Stimulated activated CD8-positive, alpha-beta memory T cell treated with anti-CD3 and anti-CD28 coated beads, Interleukin-4, amount 100 ng/mL, for 1 hour (primary cell): ENCODE data around the gene NR2F2.

Experiments used
- DNase-seq, 2 donors: peaks; one replicate each; pipeline ENCODE4 v3.0.0-alpha.2; 2020; ENCODE audit warnings: low read depth in 2 of 2, low spot score in 1 of 2

Gene NR2F2

DNA sequence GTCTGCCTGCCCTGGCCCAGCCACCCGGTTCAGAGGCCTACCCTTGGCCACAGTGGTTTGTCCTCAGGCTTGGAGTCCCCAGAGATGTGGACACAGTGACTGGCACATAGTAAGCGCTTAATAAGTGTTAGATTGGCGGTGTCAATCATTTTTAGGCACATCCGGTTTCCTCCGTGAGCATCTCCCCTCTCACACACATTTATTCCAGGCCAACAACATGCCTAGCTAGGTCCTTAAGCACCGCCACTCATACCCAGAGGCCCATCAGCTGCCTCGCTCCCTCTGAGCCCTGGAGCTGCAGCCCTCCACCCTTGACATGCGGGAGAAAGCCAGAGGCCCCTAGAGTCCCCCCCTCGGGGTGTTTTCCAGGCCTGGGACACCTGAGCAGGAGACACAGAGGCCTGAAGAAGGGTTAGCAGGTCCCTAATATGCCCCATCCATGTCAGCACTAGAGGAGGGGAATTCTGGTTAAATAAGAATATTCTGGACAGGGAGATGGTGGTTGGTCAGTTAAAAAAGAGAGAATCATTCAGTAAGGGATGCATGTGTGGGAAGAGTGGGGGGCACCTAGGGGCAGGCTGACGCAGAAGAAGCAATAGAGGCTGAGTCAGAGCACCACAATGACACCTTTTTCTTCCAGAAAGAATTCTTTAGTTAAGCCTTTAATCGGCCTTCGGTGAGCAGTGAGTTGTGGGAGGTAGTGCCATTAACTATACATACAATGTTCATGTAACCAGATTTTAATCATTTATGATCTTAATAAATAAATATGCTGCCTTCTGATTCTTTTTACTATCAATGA lies 22.3 kb downstream of the NR2F2 start:
- no peak for DNase-seq

DNA sequence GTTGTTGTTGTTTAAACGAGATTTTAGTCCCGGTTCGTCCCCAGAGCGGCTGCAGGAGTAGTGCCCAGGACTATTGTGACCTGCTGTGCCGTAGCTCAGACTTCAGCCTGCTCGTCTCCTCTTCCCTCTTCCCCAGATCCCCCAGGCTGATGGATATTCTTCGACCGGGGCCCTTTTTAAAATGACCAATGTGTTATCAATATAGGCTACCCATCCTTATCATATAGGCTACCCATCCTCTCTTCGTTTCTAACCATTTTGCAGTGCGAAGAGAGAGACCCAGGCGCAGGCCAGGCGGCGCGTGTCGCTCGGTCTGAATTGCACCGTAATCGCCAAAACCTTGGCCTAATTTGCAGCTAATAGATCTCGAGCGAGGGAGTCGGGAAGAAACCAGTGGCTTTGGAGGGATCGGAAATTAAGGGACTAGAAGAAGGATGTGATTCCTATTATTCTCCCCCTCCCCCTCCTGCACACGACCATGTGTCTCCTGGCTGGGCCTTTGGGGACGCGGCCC lies 23.0 kb downstream of the NR2F2 start:
- DNase-seq: no peak

DNA sequence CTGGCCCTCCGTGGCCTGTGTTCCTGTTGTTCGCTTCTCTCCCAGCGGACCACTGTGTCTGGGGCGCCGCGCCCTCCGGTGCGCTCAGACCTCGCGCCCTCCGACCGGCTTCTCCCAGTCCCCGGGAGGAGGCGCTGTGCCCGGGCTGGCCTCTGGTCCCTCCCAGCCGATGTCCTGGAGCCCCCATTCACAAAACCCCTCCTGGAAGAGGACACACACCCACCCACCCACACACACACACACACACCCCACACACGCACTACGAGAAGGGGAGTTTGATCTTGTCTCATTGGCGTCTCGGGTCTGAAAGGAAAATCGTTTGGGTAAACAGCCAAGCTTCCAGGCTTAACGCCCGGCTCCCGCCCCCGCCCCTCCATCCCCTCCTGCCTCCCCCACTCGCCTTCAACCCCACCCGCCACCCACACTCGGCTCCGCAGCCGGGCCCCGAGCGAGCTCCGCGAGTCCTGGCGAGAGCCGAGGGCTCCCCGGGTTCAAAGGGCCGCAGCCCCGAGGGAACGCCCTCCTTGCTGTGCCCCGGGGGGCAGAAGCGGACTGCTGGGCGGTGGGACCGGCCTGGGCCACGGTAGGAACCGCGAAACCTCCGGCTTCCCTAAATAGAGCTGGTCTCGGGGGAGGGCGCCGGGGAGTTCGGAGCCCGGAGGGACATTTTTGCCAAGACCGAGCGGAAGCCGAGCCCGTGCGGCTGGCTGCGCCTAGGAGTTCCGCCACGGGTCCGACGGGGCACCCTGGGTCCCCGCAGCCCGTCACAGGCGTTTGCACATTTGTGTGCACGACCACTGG lies 23.6 kb downstream of the NR2F2 start:
- DNase-seq: no peak

- no peak for DNase-seq
These were observed 24.4 kb downstream of the NR2F2 start for GRCh38 chr15:96354731-96355567.

DNA sequence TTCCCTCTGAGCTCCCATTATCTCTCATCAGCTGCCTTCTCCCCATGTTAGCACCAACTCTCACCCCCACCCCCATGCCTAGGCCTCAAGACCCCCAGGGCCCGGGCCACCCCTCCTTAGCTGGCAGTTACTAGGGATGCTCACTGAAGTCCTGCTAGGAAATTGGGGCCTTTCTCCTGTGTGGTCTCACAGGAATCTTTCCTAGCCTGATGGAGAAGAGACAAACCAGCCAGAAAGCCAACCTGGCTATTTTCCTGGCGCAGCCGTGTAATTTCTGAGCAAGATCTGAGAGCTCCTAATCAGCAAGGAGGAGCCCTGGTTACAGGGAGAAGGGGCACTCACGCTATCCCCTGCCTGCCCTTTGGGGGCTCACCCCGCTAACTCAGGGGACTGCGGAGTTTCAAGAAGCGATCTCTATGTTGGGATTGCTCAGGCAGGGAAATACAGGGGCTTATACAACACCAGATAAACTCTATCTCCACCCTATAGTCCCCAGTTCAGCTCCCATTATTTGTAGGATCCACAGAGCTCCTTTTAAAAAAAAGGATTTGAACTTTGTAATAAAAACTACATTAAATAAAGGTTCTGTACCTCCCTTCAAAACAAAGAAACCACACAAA lies 25.2 kb downstream of the NR2F2 start:
- no peak for DNase-seq

DNA sequence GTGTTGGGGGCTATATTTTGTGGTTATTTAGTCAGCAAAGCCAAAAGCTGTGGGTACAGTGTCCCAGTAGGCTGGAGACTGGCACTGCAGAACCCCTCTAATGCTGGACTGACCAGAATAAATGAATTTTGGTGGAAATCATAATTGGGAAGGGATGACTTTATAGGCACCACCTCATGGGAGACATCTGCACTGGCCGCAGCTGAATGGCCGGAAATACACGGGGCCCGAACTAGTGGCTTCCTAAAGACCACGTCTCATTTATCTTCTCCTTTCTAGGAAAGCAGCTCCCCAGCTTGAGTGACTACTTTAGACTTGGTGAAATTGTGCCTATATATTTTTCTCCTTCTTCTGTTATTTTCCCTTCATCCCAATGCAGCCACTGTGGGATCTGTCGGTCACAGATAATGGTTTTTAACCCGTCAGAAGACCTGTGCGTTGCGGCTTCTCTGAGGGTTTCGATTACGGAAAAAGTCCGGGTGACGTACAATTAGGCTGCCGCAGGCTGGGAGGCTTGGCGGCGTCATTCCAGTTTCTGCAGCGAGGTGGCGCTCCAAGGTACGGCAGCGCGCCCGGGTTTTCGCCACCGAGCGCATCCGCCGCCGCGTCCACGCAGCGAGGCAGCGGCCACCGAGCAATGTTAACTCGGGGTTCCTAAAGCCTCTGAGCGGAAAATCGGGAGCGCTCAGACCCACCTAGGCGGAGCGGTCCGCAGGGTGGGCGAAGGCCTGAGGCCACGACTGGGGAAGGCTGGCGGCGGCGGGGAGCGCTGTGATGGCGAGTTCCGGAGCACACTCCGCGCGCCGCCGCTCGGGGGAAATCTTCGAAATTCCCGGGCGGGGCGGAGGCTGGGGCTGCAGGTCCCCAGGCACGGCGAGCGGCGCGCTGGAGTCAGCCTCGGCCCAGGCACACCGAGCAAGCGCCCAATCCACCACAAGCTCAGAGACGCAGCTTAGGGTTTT lies 26.3 kb downstream of the NR2F2 start:
- DNase-seq: peak; percentile 23 to 27

- no peak for DNase-seq
These were observed 27.7 kb downstream of the NR2F2 start for GRCh38 chr15:96358001-96358801.

DNA sequence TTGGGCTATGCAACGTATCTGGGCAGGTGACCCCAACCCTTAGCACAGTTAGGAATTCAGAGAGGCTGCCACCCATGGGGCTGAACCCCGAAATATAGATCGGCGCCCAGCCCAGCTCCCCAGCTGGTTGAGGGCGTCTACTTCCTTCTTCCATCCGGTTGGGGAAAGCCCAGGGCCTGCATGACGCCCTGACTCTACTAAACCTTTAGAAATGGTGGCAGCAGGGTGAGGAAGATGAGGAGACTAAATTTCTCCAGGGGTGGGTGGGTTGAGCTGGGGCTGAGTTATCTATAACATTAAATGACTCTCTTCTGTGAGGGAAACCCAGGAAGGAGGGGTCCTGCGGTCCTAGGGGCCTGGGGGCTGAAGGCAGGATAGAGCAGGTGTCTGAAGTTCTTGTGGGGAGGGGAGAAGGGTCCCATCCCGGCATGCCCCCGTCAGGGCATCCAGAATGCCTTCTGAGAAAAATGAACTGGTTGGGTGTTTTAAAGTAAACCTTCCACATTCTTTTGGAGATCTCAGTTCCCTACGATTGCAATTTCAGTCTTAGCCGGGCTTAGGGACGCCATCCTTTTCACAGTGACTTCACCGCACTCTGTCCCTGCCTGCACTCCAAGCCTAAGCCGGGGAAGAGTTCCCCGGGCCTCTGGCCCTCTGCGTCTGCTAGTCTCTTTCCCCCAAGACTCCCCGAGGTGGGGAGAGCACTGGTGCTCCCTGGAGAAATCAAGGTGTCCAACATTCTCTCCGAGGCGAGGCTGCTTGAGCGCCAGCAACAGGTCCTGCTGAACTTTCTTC lies 28.5 kb downstream of the NR2F2 start:
- no peak for DNase-seq

- DNase-seq: no peak
These were observed 29.4 kb downstream of the NR2F2 start for GRCh38 chr15:96359616-96360521.

DNA sequence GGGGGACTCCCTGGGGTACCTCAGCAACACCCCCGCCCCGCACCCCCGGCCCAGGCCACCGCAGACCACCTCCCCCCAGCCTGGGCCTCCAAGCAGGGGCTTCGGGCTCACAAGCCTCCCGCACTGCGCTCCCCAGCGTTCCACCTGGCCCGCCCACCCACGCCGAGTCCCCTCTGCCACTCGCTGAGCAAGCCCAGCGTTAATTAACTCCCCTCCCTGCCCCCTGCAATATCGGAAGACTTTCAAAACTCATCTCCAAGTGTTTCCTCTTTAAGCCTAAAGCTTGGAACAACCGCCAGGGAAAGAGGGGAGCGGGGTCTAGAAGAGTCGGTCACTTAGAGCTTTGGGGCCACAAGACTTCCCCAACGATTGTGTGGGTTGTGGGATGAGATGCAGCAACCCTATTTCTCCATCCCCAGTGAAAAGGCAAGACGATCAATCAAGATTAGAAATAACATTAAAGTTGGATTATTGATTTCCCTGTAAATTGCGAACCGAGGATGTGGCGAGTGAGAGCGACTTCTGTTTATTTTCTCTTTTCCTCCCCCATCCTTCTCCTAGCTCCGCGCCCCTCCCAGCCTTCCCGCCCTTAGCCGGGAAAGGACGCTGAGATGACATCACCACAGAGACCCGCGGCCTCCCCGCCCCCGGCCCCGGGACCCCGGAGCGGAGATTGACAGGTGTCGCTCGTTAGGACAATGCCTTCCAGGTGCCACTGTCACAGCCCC lies 30.2 kb downstream of the NR2F2 start:
- no peak for DNase-seq

GRCh38 chr15:96361309-96362010 lies 31.0 kb downstream of the NR2F2 start:
- no peak for DNase-seq

- DNase-seq: no peak
These were observed 31.7 kb downstream of the NR2F2 start for GRCh38 chr15:96362011-96362754.

- no peak for DNase-seq
These were observed 32.5 kb downstream of the NR2F2 start for GRCh38 chr15:96362755-96363651.

DNA sequence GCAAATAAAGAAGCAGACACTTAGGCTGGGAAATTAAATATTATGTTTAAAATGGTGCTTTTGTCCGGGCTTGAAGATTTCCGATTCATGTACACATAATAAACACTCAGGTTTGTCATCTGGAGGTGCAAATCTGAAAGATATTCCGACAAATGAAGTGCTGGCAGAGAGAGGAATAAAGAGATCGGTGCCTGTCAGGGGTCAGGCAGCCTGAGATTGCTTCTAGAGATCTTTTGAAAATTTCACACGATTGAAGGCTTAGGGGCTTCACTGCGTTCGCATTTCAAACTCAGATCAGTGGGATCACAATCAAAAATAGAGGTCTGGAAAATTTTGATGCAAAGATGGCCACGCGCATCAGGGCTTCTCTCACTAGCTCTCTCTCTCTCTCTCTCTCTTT lies 33.2 kb downstream of the NR2F2 start:
- DNase-seq: no peak
